WTC11 (cell line): ENCODE data around the gene SLC25A25.

ENCODE experiments used
- AFF4 ChIP-seq: sonication (generic); formaldehyde crosslinking; IDR thresholded peaks from 2 replicates; pipeline ENCODE4 v1.8.1; 2023; ENCODE audit warnings: mild to moderate bottlenecking, missing genetic modification reagents, borderline replicate concordance
- CREM ChIP-seq: sonication (generic); formaldehyde crosslinking; IDR thresholded peaks from 2 replicates; pipeline ENCODE4 v1.8.1; 2022; ENCODE audit warnings: mild to moderate bottlenecking, missing genetic modification reagents, moderate library complexity
- E2F1 ChIP-seq: sonication (generic); formaldehyde crosslinking; IDR thresholded peaks from 2 replicates; pipeline ENCODE4 v1.8.0; 2022; ENCODE audit warnings: mild to moderate bottlenecking, missing genetic modification reagents
- E2F4 ChIP-seq: sonication (generic); formaldehyde crosslinking; IDR thresholded peaks from 2 replicates; pipeline ENCODE4 v1.8.1; 2022; ENCODE audit warnings: low read depth, mild to moderate bottlenecking, moderate library complexity, missing genetic modification reagents, borderline replicate concordance
- FOXP4 ChIP-seq: sonication (generic); formaldehyde crosslinking; IDR thresholded peaks from 2 replicates; pipeline ENCODE4 v1.8.0; 2022; ENCODE audit warnings: mild to moderate bottlenecking, missing genetic modification reagents
- NFATC4 ChIP-seq: fragments of 250-450 bp; sonication (Bioruptor Pico); IDR thresholded peaks from 2 replicates; pipeline ENCODE4 v1.9.0; 2021; ENCODE audit warnings: mild to moderate bottlenecking
- NFYB ChIP-seq: sonication (generic); formaldehyde crosslinking; conservative IDR thresholded peaks from 2 replicates; pipeline ENCODE4 v1.8.0; 2022; ENCODE audit warnings: low read depth, missing genetic modification reagents
- NR3C1 ChIP-seq: sonication (generic); formaldehyde crosslinking; conservative IDR thresholded peaks from 2 replicates; pipeline ENCODE4 v1.8.1; 2023; ENCODE audit warnings: low read depth, mild to moderate bottlenecking, missing genetic modification reagents
- SP1 ChIP-seq: sonication (generic); formaldehyde crosslinking; conservative IDR thresholded peaks from 2 replicates; pipeline ENCODE4 v1.8.1; 2022; ENCODE audit warnings: missing genetic modification reagents
- ZNF138 ChIP-seq: sonication (generic); formaldehyde crosslinking; conservative IDR thresholded peaks from 2 replicates; pipeline ENCODE4 v1.8.1; 2022; ENCODE audit warnings: mild to moderate bottlenecking, moderate library complexity, missing genetic modification reagents
- TF ChIP-seq, protein P1 (sequence below): fragments of 200-600 bp; IDR thresholded peaks from 2 replicates; pipeline ENCODE4 v1.8.0; 2022; ENCODE audit warnings: antibody characterized with exemption
- TF ChIP-seq, protein P2 (sequence below): fragments of 250-450 bp; sonication (Bioruptor Pico); IDR thresholded peaks from 2 replicates; pipeline ENCODE4 v1.9.0; 2021; ENCODE audit warnings: mild to moderate bottlenecking, borderline replicate concordance

- TF ChIP-seq, protein P1, sequence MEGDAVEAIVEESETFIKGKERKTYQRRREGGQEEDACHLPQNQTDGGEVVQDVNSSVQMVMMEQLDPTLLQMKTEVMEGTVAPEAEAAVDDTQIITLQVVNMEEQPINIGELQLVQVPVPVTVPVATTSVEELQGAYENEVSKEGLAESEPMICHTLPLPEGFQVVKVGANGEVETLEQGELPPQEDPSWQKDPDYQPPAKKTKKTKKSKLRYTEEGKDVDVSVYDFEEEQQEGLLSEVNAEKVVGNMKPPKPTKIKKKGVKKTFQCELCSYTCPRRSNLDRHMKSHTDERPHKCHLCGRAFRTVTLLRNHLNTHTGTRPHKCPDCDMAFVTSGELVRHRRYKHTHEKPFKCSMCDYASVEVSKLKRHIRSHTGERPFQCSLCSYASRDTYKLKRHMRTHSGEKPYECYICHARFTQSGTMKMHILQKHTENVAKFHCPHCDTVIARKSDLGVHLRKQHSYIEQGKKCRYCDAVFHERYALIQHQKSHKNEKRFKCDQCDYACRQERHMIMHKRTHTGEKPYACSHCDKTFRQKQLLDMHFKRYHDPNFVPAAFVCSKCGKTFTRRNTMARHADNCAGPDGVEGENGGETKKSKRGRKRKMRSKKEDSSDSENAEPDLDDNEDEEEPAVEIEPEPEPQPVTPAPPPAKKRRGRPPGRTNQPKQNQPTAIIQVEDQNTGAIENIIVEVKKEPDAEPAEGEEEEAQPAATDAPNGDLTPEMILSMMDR = no peak
- TF ChIP-seq CREM = no peak
- TF ChIP-seq NFYB (CRISPR knock-in tag) = no peak
- no peak for TF ChIP-seq E2F1 (CRISPR knock-in tag)
- no peak for TF ChIP-seq AFF4 (CRISPR knock-in tag)
- no peak for TF ChIP-seq NFATC4 (CRISPR knock-in tag)
- TF ChIP-seq SP1 (CRISPR knock-in tag) = no peak
- no peak for TF ChIP-seq NR3C1 (CRISPR knock-in tag)
- no peak for TF ChIP-seq ZNF138 (CRISPR knock-in tag)
- TF ChIP-seq E2F4 = no peak
- TF ChIP-seq FOXP4 = no peak
- TF ChIP-seq, protein P2, sequence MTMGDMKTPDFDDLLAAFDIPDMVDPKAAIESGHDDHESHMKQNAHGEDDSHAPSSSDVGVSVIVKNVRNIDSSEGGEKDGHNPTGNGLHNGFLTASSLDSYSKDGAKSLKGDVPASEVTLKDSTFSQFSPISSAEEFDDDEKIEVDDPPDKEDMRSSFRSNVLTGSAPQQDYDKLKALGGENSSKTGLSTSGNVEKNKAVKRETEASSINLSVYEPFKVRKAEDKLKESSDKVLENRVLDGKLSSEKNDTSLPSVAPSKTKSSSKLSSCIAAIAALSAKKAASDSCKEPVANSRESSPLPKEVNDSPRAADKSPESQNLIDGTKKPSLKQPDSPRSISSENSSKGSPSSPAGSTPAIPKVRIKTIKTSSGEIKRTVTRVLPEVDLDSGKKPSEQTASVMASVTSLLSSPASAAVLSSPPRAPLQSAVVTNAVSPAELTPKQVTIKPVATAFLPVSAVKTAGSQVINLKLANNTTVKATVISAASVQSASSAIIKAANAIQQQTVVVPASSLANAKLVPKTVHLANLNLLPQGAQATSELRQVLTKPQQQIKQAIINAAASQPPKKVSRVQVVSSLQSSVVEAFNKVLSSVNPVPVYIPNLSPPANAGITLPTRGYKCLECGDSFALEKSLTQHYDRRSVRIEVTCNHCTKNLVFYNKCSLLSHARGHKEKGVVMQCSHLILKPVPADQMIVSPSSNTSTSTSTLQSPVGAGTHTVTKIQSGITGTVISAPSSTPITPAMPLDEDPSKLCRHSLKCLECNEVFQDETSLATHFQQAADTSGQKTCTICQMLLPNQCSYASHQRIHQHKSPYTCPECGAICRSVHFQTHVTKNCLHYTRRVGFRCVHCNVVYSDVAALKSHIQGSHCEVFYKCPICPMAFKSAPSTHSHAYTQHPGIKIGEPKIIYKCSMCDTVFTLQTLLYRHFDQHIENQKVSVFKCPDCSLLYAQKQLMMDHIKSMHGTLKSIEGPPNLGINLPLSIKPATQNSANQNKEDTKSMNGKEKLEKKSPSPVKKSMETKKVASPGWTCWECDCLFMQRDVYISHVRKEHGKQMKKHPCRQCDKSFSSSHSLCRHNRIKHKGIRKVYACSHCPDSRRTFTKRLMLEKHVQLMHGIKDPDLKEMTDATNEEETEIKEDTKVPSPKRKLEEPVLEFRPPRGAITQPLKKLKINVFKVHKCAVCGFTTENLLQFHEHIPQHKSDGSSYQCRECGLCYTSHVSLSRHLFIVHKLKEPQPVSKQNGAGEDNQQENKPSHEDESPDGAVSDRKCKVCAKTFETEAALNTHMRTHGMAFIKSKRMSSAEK (CRISPR knock-in tag) = no peak
Observed at GRCh38 chr9:128077847-128078503, 9.9 kb downstream of the SLC25A25 start.
